ENCODE results near the gene SPIN2A. TPM values are rescaled to one million over a fixed set of nuclear protein-coding genes. Genes with fewer than 3 reads are reported as not detected.

Gene SPIN2A
- 0.57 and 1.3 TPM in 2 replicates for total RNA-seq (2014; rRNA removed; shearing (Covaris generic))

DNA sequence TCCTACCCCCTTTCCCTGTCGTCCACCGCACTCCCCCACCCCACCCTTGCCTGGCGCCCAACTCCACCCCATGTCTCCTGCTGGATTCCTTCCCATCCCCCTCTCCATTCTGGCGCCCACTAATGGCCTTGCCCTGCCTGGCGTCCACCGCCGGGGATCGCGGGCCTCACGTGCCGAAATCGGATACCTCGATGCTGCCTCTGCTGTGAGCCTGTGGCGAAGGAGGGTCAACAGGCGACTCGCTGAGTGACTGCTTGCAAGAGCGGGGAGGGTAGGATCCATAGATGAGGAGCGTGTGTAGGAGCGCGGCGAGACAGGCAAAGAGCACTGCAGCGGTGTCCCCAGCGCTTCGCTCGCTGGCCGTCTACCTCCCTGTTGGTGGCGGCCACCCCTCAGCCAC is at the start of gene SPIN2A:
Gene SPIN2A (minus strand): TSS at position 325 of the 400 bp plus-strand sequence. CDS start 800 bp downstream, outside the sequence.

DNA sequence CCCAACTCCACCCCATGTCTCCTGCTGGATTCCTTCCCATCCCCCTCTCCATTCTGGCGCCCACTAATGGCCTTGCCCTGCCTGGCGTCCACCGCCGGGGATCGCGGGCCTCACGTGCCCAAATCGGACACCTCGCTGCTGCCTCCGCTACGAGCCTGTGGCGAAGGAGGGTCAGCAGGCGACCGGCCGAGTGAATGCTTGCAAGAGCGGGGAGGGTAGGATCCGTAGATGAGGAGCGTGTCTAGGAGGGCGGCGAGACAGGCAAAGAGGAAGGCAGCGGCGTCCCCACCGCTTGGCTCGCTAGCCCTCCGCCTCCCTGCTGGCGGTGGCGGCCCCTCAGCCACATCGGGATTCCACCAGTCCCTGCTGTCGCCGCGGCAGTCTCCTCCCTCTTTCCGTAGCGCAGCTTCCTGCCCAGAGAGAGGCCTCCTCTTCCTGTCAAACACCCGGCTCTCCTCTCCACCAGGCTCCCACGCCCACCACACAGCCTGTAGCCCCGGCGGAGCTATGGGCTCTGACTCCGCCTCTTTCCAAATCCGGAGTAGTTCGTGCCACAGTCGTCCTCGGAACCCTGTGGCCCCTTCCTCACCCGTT is 15.9 kb downstream of the SPIN2A start, which contains the start of gene SPIN2B:
Gene SPIN2B (minus strand): TSS at position 387 of the 594 bp plus-strand sequence.

Other genes with a start within 250 kb of the SPIN2A start
- gene SPIN3, start 141.9 kb downstream of the SPIN2A start, total RNA-seq (2014; rRNA removed; shearing (Covaris generic)) = 15.5 TPM in 2 replicates
- 14.1 and 16.4 TPM in 2 replicates for gene SPIN2B, start 15.8 kb downstream of the SPIN2A start, total RNA-seq (2014; rRNA removed; shearing (Covaris generic))
- gene FAAH2, start 149.3 kb upstream of the SPIN2A start, total RNA-seq (2014; rRNA removed; shearing (Covaris generic)) = 0.11 TPM in 1 of 2 replicates, not detected in the other